HG02763 (cell line): Measurements from ENCODE around the gene UBE2E2.
A peak's percentile ranks its signal among the peaks of the same experiment; 100 is the strongest.
"Not testable (repeated sequence)": the region's sequence is repeated elsewhere in the genome, so short reads cannot be mapped to it uniquely, and the experiment has no call there.

Experiments used
- ATAC-seq: cut with Tn5 transposase; IDR thresholded peaks from one replicate; pipeline ENCODE4 v1.9.1; 2021; ENCODE audit warnings: mild to moderate bottlenecking, moderate library complexity; ENCODE audit not compliant: unreplicated experiment

Gene UBE2E2

DNA sequence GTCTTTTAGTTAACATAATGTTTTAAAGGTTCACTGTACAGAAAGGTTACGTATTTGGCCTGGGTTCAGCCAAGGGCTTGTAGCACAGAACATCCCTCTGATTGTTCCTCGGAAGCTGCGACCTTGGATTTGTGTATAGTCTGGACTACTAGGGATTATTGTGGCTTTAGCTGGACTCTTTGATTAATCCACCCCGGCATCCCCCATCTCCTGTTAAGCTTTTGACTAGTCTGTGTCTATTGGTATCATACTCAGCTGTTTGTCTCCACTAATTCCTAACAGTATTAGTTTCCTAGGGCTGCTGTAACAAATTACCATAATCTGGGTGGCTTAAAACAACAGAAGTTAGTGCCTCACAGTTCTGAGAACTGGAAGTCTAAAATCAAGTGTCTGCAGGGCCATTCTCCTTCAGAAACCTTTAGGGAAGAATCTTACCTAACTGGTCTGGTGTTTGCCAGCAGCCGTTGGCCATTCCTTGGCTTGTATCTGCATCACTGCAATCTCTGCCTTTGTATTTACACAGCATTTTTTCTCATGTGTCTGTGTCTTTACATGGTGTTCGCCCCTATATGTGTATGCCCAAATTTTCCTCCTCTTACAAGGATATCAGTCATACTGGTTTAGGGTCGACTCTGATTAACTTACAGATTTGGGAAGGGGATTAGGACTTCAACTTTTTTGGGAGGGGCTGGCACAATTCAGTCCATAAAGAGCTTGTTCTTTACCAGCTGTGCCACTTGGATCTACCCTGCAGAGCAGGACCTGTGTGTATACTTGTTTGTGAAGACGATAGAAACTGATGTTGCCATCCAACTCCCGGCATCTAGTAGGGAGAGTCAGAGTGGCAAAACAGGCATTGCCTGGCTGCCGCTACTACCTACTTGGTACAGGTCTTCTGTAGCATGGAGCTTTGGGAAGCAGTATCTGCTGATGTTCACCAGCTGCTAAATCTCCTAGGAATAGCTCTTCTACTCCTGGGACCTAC, 117.8 kb downstream of the UBE2E2 start:
- no peak for ATAC-seq

DNA sequence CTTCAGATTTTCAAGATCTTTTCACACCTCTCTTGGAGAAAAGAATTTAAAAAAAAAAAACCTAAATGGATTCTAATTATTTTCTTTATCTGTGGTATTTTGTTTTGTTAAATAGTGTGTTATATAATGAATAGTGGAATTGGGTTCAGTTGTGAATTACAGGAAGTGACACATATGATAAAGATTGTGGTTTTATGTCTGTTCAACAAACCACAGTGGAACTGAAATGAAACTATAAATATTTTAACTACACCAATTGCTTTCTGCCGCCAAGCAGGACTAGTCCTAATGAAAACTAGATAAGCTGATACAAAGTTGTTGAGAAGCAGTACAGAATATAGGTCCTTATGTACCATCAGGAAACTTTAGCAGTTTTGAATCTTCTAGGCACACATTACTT, 121.6 kb downstream of the UBE2E2 start:
- ATAC-seq: no peak

- peak; percentile 57 for ATAC-seq
Measured at GRCh38 chr3:23325466-23326065, 122.4 kb downstream of the UBE2E2 start.

GRCh38 chr3:23329471-23330105, 126.5 kb downstream of the UBE2E2 start:
- ATAC-seq: no peak

DNA sequence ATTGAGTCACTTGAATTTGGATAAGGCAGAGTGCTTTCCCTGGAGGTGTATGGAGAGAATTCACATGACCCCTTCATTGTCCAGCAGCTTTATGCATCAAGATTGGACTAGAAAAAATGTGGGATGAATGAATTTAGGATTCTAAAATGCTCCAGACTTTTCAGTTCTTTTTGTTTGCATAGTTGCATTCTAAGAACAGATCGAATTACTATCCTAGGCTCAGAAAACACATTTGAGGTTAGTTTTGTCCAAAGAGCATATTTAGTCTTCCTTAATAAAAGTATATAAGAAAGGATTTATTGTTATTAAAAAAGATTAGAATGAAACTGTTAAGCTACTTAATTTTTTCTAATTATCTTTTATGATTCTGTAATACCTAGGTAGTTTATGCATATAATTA, 127.4 kb downstream of the UBE2E2 start:
- no peak for ATAC-seq

DNA sequence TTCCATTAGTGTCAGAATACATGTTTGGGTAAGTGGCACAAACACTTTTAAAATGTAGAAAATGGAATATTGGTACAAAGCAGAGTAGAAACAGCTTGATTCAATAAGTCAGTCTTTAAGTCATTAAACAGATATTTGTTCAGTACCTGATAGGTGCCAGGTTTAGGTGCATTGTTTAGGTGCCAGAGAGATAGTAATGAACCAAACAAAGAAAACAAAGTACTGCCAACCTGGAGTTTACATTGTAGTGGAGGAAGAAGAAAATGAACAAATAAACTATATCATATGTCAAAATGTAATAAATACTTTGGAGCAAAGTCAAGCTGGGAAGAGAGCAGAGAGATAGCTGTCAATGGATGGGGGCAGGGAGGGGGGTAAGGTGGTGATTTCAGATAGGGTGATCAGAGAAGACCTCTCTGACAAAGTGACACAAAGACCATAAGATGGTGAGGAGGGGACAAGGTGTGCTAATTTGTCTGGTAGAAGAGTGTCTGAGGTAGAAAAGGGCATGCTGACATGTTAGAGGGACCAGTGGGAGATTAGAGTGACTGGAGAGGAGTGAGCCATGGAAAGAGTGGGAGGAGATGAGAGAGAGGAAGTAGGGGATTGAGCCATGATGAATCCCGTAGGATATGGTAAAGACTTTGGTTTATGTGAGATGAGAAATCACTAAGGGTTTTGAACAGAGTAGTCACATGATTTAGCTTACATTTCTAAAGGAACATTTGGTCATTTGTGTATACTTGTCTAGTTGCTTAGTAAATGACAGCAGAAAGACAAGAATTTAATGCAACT, 128.2 kb downstream of the UBE2E2 start:
- no peak for ATAC-seq

DNA sequence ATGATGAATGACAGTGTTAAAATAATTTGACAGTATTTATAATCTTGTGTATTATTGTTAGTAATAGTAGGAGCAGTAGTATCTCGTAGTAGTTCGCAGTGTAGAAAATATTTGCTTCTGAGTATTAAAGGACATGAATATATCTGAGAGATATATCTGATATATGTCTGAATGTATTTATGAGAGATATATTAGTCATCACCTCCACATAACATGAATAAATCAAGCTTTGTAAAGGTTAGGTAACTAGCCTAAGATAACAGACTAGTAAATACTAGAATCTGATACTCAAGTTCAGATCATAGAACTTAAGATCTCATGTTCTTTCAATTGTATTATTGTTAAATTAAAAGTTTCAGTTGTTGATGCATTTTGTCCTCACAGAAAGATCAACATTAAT, 130.5 kb downstream of the UBE2E2 start:
- no peak for ATAC-seq

DNA sequence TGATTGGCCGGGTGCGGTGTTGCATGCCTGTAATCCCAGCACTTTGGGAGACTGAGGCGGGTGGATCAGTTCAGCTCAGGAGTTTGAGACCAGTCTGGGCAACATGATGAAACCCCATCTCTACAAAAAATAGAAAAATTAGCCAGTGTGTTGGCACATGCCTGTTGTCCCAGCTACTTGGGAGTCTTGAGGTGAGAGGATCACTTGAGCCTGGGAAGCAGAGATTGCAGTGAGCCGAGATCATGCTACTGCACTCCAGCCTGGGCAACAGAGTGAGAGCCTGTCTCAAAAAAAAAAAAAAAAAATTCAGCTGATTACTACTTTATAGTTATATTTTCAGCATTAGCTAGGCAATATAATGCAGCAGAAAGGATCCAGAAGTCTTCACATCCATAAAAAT, 133.7 kb downstream of the UBE2E2 start:
- ATAC-seq: not testable (repeated sequence)

DNA sequence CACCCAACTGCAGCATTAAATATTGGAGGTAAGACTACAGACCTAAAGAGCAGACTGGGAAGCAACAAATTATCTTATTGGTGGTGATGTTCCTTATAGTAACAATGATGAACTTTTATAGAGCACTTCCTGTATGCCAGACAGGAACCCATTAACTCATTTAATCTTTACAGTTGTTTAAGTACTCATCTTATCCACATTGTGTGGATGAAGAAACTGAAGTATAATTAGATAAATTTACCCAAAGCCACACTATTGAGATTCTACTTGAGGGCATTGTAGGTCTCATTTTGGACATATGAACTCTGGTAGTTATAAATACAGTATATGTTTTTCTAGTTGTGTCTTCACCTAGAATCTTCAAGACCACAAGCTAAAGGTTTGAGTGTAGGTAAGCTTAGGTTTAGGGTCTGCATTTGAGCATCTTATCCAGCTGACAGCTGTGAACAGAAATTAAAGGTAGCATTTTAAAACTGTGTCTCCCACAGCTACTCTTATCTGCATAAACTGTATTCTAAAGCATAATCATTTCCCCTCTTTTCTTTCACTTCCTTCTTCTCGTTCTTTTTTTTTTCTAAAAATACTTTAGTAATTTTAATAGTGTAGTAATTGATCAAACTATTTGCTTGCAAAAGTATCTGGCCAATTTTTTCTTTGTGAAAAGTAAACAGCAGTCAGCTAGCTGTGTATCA, 138.2 kb downstream of the UBE2E2 start:
- peak; percentile 70 for ATAC-seq

DNA sequence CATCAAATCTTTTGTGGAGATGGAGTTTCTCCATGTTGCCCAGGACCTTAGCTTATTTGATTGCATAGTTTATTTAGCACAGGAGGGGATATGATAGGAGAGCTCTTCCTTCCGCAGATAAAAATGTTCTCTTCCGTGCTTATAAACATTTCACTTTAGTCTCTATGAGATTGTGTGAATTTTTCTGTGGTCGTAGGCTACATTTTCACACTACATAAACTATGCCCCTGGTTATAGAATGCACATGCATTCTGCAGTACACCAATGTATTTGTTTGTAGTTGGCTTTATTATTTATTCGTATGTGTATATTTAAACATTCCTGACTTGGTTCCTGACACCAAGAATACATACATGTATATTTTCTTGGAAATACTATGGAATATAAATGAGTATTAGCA, 139.2 kb downstream of the UBE2E2 start:
- no peak for ATAC-seq

GRCh38 chr3:23343509-23343908, 140.4 kb downstream of the UBE2E2 start:
- ATAC-seq: no peak

DNA sequence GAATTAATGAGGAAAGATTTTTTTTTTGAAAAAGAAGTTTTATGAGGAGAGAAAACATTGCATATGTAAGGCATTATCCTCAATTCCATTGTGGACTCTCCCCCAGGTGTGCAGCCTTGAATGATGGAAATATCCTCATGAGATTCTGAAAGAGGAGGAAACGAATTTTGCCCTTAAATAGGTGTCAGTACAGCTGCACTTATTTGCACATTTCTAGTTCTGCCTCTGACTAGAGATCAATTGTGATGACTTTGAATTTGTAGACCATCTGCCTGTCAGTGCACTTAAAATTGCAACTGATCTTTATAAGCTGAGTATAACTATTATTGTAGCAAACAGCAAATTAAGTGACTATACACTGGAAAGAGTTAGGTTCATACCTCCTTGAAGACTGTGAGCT, 141.8 kb downstream of the UBE2E2 start:
- ATAC-seq: no peak

GRCh38 chr3:23349444-23349843, 146.3 kb downstream of the UBE2E2 start:
- not testable (repeated sequence) for ATAC-seq

- no peak for ATAC-seq
Measured at GRCh38 chr3:23356169-23356568, 153.0 kb downstream of the UBE2E2 start.

DNA sequence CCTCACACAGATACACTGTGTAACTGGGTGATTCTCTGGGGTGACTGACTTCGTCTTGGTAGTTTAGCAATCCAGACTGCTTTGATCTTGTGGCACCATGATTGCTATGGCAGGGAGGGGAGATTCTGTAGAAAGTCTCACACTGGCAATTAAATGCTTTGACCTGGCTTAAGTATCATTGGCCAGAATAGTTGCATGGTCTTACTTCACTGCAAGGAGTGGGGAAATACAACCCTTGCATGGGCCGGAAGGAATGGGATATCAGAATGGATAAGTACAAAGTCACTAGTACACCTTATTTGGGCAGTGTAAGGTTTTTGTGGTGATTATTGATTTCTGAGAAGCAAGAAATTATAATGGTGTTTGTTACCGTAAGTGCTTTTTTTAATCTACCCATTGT, 153.8 kb downstream of the UBE2E2 start:
- no peak for ATAC-seq

DNA sequence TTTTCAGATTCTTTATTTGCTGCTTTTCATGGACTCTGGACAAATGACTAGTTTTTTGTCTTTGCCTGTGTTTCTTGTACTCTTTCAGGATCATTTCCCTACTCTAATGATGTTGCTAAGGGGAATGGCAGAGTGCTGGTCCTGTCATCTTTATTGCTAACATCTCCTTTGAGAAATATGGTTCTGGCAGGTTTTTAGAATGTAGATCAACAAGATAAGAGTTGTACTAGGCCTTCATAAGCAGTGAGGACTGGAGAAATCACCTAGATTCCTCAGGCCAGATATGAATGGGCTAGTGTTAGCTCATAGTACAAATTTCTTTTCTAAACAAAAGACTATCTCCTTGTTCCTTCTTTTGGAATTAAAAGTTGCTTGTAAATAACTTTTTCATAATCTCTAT, 156.0 kb downstream of the UBE2E2 start:
- ATAC-seq: no peak

GRCh38 chr3:23365066-23365465, 161.9 kb downstream of the UBE2E2 start:
- ATAC-seq: no peak

GRCh38 chr3:23368731-23369130, 165.6 kb downstream of the UBE2E2 start:
- no peak for ATAC-seq

- ATAC-seq: no peak
Measured at GRCh38 chr3:23372285-23372684, 169.2 kb downstream of the UBE2E2 start.

DNA sequence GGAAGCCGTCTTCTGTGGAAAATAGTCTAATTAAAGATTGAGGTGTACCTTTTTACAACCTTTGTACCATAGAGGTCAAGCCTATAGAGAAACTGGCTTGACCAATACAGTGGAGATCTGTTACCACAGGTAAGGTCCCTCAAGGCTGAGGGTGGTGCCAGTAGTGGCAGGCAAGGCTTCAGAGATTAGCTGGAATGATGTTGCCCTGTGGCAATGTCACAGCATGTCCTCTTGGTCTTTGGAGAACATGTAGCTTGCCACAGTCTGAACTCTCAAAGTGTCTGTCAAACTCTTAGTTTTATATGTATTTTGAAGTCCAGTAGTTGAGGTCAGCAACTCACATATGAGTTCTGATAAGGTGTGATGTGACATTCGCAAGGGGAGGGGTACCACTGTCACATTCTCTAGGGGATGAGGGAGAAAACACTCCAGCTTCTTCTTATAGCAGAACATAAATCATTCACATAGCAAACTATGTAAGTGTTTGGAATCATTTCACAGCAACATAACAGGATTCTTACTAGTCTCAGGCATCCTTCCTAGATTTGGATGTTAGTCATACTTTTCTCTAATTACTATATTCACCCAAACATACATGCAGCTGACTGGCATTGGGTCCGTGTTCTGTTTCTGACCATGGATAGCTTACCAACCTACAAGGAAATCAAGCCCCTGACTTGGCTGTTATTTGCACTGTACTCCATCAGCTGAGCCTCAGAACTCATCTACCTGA, 173.6 kb downstream of the UBE2E2 start:
- ATAC-seq: no peak
